ENCODE results near the gene TOM1L1.

DNA sequence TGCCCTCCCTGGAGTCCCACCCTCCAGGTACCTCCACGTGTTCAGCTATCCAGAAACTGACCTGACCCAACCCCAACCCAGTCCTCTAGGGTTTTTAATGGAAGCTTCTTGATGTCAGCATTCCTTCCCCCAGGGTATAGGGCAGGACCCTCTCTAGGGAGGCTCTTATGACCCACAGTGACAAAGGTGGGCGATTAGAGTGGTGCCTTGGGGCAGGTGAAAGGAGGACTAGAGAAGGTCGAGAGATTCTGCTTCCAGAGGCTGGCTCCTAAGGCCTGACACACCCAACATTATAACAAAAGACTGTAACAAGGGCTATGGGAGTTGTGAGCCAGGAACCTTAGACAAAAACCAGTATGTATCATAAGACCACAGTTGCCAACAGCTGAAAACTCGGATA is 50.6 kb downstream of the TOM1L1 start:
- TF ChIP-seq, protein P1, sequence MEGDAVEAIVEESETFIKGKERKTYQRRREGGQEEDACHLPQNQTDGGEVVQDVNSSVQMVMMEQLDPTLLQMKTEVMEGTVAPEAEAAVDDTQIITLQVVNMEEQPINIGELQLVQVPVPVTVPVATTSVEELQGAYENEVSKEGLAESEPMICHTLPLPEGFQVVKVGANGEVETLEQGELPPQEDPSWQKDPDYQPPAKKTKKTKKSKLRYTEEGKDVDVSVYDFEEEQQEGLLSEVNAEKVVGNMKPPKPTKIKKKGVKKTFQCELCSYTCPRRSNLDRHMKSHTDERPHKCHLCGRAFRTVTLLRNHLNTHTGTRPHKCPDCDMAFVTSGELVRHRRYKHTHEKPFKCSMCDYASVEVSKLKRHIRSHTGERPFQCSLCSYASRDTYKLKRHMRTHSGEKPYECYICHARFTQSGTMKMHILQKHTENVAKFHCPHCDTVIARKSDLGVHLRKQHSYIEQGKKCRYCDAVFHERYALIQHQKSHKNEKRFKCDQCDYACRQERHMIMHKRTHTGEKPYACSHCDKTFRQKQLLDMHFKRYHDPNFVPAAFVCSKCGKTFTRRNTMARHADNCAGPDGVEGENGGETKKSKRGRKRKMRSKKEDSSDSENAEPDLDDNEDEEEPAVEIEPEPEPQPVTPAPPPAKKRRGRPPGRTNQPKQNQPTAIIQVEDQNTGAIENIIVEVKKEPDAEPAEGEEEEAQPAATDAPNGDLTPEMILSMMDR (IDR thresholded peaks at IDR 0.05) = no peak
- TF ChIP-seq POLR2A (IDR thresholded peaks at IDR 0.05) = no peak
